ENCODE results near the gene NSD2. TPM values are rescaled to one million over a fixed set of nuclear protein-coding genes. Genes with fewer than 3 reads are reported as not detected.

Gene NSD2
- polyA plus RNA-seq, 1 donor (not counting 4 experiments of a cell fraction or from before 2014, with no cell fraction given) = 22.6 TPM

DNA sequence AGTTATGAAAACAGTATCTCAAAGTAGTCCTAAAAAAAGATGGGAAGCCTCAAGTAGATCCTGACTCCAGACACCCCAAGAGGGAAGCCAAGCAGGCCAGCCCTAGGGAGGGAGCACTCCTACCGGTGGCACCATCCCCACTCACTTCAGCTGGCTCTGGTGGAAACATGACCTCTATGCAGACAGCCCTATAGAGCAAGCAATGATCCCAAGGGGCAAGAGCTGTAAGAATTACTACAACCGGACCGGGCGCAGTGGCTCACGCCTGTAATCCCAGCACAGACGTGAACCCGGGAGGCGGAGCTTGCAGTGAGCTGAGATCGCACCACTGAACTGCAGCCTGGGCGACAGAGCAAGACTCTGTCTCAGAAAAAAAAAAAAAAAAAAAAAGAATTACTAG, 20.9 kb upstream of the NSD2 start:
- H3K27me3 ChIP-seq (ENCODE audit: control insufficient read depth, extremely low read depth, insufficient read depth, low read length) = no peaks in the 10 kb centered on the region
- peaks cover 11% of the 10 kb centered on the region for H3K9me1 ChIP-seq (ENCODE audit: control insufficient read depth, extremely low read depth, insufficient read depth, low read length)
- dilution Hi-C loops (cut with MboI; ENCODE audit: extremely low pct_ligation_motif_present, low sequenced_read_pairs) = no loop called here
- peaks cover 20% of the 10 kb centered on the region for H3K4me1 ChIP-seq (ENCODE audit: control insufficient read depth, extremely low read depth, insufficient read depth, low read length)
- peaks cover 6% of the 10 kb centered on the region for H4K20me1 ChIP-seq (ENCODE audit: control insufficient read depth, extremely low read depth, insufficient read depth, low read length)
- H3K79me2 ChIP-seq (ENCODE audit: control insufficient read depth, insufficient read depth, low read length) = peaks cover 73% of the 10 kb centered on the region
- no peak overlapping the region for H2AFZ ChIP-seq (ENCODE audit: control insufficient read depth, low read length)
- H3K4me2 ChIP-seq (ENCODE audit: control insufficient read depth, extremely low read depth, insufficient read depth, low read depth, low read length) = no peak overlapping the region
- DNase-seq (ENCODE audit: low read depth, low spot score) (no peak), FAIRE-seq (no peak)
- H3K4me3 ChIP-seq (ENCODE audit: control insufficient read depth in 2 of 3, extremely low read depth in 1 of 3, insufficient read depth in 2 of 3, low read depth in 1 of 3, low read length in 3 of 3) = no peak overlapping the region
- no peak overlapping the region for H3K27ac ChIP-seq (ENCODE audit: control insufficient read depth, insufficient read depth, low read length)
- TF ChIP-seq CTCF (optimal IDR thresholded peaks at IDR 0.05 in 1 of 3, IDR thresholded peaks at IDR 0.05 in 1 of 3, conservative IDR thresholded peaks at IDR 0.05 in 1 of 3; ENCODE audit: extremely low read depth in 1 of 3, insufficient read depth in 2 of 3, low read length in 3 of 3) (no peak), EZH2 (IDR thresholded peaks at IDR 0.05; ENCODE audit: low read length) (no peak)
- no peaks in the 10 kb centered on the region for H3K9me3 ChIP-seq (ENCODE audit: control insufficient read depth, low read depth, low read length)
- H3K36me3 ChIP-seq (ENCODE audit: control insufficient read depth in 2 of 2, extremely low read depth in 1 of 2, insufficient read depth in 2 of 2, low read length in 2 of 2) = peaks cover 4 to 23% of the 10 kb centered on the region in 2 experiments
- no peak overlapping the region for H3K9ac ChIP-seq (ENCODE audit: control insufficient read depth, extremely low read depth, insufficient read depth, low read length)

DNA sequence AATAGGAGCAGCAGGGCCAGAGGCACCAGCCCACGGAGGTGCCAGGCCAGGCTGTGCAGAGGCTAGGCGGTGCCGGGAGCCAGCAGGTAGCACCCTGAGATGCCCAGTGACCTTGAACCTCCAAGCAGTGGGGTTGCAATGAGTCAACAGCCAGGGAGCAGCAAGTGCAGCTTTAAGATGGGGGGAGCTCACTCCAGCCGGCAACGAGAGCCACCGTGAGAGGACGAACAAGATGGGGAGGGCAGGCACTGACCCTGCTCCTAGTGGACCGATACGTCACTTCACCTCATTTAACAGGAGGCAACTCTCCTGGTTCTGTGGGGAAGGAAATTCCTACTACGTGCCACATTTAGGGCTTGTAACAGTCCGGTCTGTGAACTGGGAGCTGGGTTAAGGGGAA, 20.0 kb upstream of the NSD2 start:
- H3K9me1 ChIP-seq (ENCODE audit: control insufficient read depth, extremely low read depth, insufficient read depth, low read length) = peaks cover 11% of the 10 kb centered on the region
- H3K36me3 ChIP-seq (ENCODE audit: control insufficient read depth in 2 of 2, extremely low read depth in 1 of 2, insufficient read depth in 2 of 2, low read length in 2 of 2) = peaks cover 4 to 23% of the 10 kb centered on the region in 2 experiments
- no peak overlapping the region for H3K4me3 ChIP-seq (ENCODE audit: control insufficient read depth in 2 of 3, extremely low read depth in 1 of 3, insufficient read depth in 2 of 3, low read depth in 1 of 3, low read length in 3 of 3)
- H3K4me2 ChIP-seq (ENCODE audit: control insufficient read depth, extremely low read depth, insufficient read depth, low read depth, low read length) = no peak overlapping the region
- no peaks in the 10 kb centered on the region for H3K9me3 ChIP-seq (ENCODE audit: control insufficient read depth, low read depth, low read length)
- H3K27ac ChIP-seq (ENCODE audit: control insufficient read depth, insufficient read depth, low read length) = no peak overlapping the region
- dilution Hi-C loops (cut with MboI; ENCODE audit: extremely low pct_ligation_motif_present, low sequenced_read_pairs) = no loop called here
- peaks cover 79% of the 10 kb centered on the region for H3K79me2 ChIP-seq (ENCODE audit: control insufficient read depth, insufficient read depth, low read length)
- H3K27me3 ChIP-seq (ENCODE audit: control insufficient read depth, extremely low read depth, insufficient read depth, low read length) = no peaks in the 10 kb centered on the region
- no peak for DNase-seq (ENCODE audit: low read depth, low spot score)
- H4K20me1 ChIP-seq (ENCODE audit: control insufficient read depth, extremely low read depth, insufficient read depth, low read length) = peaks cover 6% of the 10 kb centered on the region
- no peak overlapping the region for H3K9ac ChIP-seq (ENCODE audit: control insufficient read depth, extremely low read depth, insufficient read depth, low read length)
- H3K4me1 ChIP-seq (ENCODE audit: control insufficient read depth, extremely low read depth, insufficient read depth, low read length) = peaks cover 20% of the 10 kb centered on the region
- no peak for FAIRE-seq
- H2AFZ ChIP-seq (ENCODE audit: control insufficient read depth, low read length) = no peak overlapping the region
- TF ChIP-seq EZH2 (IDR thresholded peaks at IDR 0.05; ENCODE audit: low read length) (no peak), CTCF (optimal IDR thresholded peaks at IDR 0.05 in 1 of 3, IDR thresholded peaks at IDR 0.05 in 1 of 3, conservative IDR thresholded peaks at IDR 0.05 in 1 of 3; ENCODE audit: extremely low read depth in 1 of 3, insufficient read depth in 2 of 3, low read length in 3 of 3) (peak in 1 of 3 experiments; percentile 15)
